ENCODE data around the gene TACR2. TPM values are rescaled to one million over a fixed set of nuclear protein-coding genes. Genes with fewer than 3 reads are reported as not detected.

The TACR2 gene
- total and polyA plus RNA-seq, 2 of the 13 experiments (the other 11 are each of a cell fraction or from before 2014, with no cell fraction given): 0.04 TPM; not detected in 1

DNA sequence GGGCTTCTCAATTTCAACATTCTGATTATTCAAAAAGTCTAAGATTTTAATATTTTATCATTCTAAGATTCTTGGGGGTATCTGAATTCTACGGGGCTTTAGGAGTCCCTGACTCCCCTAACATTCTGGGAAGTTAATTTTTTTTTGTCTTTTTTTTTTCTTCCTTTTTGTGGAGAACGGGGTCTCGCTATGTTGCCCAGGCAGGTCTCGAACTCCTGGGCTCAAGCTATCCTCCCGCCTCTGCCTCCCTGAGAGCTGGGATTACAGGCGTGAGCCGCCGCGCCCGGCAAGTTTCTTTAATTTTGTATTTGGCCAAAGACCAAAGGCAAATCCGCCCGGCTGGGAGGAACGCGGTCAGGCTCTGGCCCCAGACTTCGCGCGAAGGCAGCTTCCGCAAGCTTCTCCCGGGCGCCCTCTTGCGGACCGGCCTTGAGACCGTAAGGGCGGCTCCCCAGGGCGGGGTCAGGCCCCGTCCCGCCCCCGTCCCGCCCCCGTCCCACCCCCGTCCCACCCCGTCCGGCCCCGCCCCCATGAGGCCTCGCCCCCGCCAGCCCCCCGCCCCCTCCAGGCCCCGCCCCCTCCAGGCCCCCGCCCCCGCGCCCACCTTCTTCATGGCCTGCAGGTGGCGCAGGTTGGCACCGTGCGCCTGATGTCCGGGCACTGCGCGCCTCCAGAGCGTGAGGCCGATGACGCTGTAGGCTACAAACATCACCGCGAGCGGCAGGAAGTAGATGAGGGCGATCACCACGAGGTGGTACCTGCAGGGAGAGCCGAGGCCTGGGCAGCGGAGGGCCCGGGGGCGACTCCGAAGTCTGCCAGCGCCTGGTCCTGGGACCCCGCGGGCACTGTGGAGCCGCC, 8.2 kb downstream of the TACR2 start (continued):
- TF ChIP-seq ARID5B (CRISPR knock-in tag; IDR thresholded peaks at IDR 0.05) (peak; percentile 9; the same call in 1 of the 2 replicates), BORCS8-MEF2B (CRISPR knock-in tag; IDR thresholded peaks at IDR 0.05) (peak; percentile 52; the same call in 1 of the 2 replicates), SP4 (CRISPR knock-in tag; IDR thresholded peaks at IDR 0.05) (peak; percentile 87), BATF2 (CRISPR knock-in tag; IDR thresholded peaks at IDR 0.05) (no peak), MIER2 (CRISPR knock-in tag; IDR thresholded peaks at IDR 0.05) (no peak), HDAC1 (CRISPR knock-in tag; IDR thresholded peaks at IDR 0.05) (peak; percentile 27; the same call in 1 of the 2 replicates), NKX3-1 (CRISPR knock-in tag; IDR thresholded peaks at IDR 0.05) (0 out of 2 replicates have a peak, but pooled peaks have one; percentile 43), ZMYM4 (CRISPR knock-in tag; IDR thresholded peaks at IDR 0.05) (peak; percentile 39; the same call in 1 of the 2 replicates), ZGPAT (CRISPR knock-in tag; IDR thresholded peaks at IDR 0.05) (peak; percentile 41; the same call in 1 of the 2 replicates), RCOR2 (CRISPR knock-in tag; IDR thresholded peaks at IDR 0.05) (0 out of 2 replicates have a peak, but pooled peaks have one; percentile 37), ZNF224 (CRISPR knock-in tag; IDR thresholded peaks at IDR 0.05) (no peak), ZNF749 (CRISPR knock-in tag; IDR thresholded peaks at IDR 0.05; ENCODE audit: borderline replicate concordance) (no peak), HMGXB4 (CRISPR knock-in tag; IDR thresholded peaks at IDR 0.05; ENCODE audit: borderline replicate concordance in 1 of 2, low read depth in 1 of 2) (peak in 1 of 2 experiments; percentile 49; a peak in 2 of 4 replicates)
- TF ChIP-seq, protein P1, sequence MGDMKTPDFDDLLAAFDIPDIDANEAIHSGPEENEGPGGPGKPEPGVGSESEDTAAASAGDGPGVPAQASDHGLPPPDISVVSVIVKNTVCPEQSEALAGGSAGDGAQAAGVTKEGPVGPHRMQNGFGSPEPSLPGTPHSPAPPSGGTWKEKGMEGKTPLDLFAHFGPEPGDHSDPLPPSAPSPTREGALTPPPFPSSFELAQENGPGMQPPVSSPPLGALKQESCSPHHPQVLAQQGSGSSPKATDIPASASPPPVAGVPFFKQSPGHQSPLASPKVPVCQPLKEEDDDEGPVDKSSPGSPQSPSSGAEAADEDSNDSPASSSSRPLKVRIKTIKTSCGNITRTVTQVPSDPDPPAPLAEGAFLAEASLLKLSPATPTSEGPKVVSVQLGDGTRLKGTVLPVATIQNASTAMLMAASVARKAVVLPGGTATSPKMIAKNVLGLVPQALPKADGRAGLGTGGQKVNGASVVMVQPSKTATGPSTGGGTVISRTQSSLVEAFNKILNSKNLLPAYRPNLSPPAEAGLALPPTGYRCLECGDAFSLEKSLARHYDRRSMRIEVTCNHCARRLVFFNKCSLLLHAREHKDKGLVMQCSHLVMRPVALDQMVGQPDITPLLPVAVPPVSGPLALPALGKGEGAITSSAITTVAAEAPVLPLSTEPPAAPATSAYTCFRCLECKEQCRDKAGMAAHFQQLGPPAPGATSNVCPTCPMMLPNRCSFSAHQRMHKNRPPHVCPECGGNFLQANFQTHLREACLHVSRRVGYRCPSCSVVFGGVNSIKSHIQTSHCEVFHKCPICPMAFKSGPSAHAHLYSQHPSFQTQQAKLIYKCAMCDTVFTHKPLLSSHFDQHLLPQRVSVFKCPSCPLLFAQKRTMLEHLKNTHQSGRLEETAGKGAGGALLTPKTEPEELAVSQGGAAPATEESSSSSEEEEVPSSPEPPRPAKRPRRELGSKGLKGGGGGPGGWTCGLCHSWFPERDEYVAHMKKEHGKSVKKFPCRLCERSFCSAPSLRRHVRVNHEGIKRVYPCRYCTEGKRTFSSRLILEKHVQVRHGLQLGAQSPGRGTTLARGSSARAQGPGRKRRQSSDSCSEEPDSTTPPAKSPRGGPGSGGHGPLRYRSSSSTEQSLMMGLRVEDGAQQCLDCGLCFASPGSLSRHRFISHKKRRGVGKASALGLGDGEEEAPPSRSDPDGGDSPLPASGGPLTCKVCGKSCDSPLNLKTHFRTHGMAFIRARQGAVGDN (CRISPR knock-in tag; IDR thresholded peaks at IDR 0.05): peak; percentile 82

Measured in HepG2 (cell line).